Epithelial cell of esophagus (primary cell): Measurements from ENCODE around the gene EGFLAM.
A peak's percentile ranks its signal among the peaks of the same experiment; 100 is the strongest.

ENCODE experiments used
- DNase-seq: peaks from one replicate; pipeline ENCODE4 v3.0.0; 2010; ENCODE audit warnings: low read depth
- H3K4me3 ChIP-seq: 2 replicates; pipeline ENCODE4 v1.5.1; 2011; ENCODE audit warnings: mild to moderate bottlenecking, low read length, control low read depth
- CTCF ChIP-seq: IDR thresholded peaks from 2 replicates; pipeline ENCODE4 v1.5.1; 2011; ENCODE audit warnings: low read depth, mild to moderate bottlenecking, low read length, control low read depth, inconsistent platforms; ENCODE audit not compliant: insufficient read depth; ENCODE audit errors: missing control alignments

Gene EGFLAM

GRCh38 chr5:38378579-38378978 is 120.2 kb downstream of the EGFLAM start:
- DNase-seq, result no peak
- H3K4me3 ChIP-seq, result no peak overlapping the region
- TF ChIP-seq CTCF, result no peak

DNA sequence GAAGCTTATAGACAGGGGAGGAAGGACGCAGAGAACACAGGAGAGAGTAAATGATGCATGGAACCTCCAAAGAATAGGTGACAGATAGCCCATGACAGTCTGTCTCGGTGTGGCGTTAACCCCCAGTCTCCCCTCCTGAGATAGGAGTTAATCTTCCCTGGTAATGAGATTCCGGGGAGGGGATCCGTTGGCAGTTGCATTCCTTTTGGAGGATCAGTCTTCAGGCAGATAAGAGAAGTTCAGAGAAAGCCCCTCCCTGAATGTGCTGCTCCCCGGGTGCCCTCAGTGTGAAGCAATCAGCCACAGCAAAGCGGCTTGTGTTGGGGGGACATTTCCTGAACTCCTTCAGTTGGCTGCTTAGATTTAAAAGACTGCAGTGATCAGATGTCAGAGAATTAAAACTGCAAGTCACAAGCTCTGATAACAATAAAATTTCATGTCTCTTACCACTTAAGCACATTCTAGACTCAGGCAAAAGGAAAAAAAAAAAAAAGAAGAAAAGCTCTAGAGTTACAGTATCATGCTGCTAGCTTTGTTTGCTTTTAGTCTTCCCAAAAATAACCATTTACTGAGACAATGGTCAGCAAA is 121.1 kb downstream of the EGFLAM start:
- no peak overlapping the region for H3K4me3 ChIP-seq
- DNase-seq, result no peak
- no peak for TF ChIP-seq CTCF

DNA sequence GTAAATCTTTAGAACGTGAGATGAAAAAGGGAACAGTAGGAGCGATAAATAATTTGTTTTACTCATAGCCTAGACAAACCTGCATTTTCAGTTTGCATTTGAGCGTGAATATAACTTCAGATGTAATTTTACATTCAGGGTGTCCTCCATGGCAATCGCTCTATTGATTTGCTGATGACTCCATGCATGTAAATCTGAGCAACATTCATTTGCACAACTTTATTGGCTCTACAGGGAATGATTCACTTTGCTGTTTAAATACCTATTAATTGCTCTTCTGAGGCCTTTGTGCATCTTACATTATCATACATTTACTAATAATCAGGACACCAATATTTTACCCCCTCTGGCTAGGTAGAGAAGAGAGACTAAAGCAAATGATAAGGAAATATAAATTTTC is 122.2 kb downstream of the EGFLAM start:
- no peak for TF ChIP-seq CTCF
- DNase-seq, result no peak
- H3K4me3 ChIP-seq, result no peak overlapping the region

GRCh38 chr5:38381361-38381760 is 123.0 kb downstream of the EGFLAM start:
- H3K4me3 ChIP-seq, result no peak overlapping the region
- DNase-seq, result no peak
- TF ChIP-seq CTCF, result no peak

DNA sequence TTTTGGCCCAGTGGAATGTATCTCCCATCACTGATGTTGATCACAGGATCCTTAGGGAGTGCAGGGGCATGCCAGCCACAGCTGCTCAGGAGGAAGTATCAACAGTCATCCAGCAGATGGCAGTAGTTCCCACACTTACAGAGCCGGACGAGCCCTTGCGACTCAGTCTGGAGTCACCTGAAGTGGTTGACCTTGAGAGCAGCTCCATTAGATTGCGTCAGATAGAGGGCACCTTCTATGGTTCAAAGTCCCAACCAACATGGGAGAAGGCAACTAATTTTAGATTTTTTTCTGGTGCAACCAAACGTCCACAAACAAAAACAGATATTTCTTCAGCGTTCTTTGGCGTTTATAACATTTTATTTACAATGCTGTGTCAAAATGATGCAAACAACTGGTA is 124.5 kb downstream of the EGFLAM start:
- peak; percentile 82 for DNase-seq
- peak; percentile 91 for TF ChIP-seq CTCF
- H3K4me3 ChIP-seq, result no peak overlapping the region

GRCh38 chr5:38383701-38384100 is 125.3 kb downstream of the EGFLAM start:
- no peak for DNase-seq

More at GRCh38 chr5:38383701-38384100, 125.3 kb downstream of the EGFLAM start:
- TF ChIP-seq CTCF, result no peak
- no peak overlapping the region for H3K4me3 ChIP-seq
